22Rv1 (cell line): Measurements from ENCODE around the gene RARRES2.
A peak's percentile ranks its signal among the peaks of the same experiment; 100 is the strongest.

Source experiments
- H3K27ac ChIP-seq: fragments of 450-650 bp; 2 replicates; pipeline ENCODE4 v1.5.1; 2017
- ZFX ChIP-seq: fragments of 450-650 bp; IDR thresholded peaks from 2 replicates; pipeline ENCODE4 v1.6.1; 2017; ENCODE audit warnings: antibody characterized with exemption, borderline replicate concordance
- TF ChIP-seq, protein P1 (sequence below): fragments of 450-650 bp; IDR thresholded peaks from 2 replicates; pipeline ENCODE4 v1.5.1; 2017; ENCODE audit warnings: mild to moderate bottlenecking

The RARRES2 gene

GRCh38 chr7:150384406-150385301 lies 43.2 kb upstream of the RARRES2 start:
- no peak overlapping the region for H3K27ac ChIP-seq

DNA sequence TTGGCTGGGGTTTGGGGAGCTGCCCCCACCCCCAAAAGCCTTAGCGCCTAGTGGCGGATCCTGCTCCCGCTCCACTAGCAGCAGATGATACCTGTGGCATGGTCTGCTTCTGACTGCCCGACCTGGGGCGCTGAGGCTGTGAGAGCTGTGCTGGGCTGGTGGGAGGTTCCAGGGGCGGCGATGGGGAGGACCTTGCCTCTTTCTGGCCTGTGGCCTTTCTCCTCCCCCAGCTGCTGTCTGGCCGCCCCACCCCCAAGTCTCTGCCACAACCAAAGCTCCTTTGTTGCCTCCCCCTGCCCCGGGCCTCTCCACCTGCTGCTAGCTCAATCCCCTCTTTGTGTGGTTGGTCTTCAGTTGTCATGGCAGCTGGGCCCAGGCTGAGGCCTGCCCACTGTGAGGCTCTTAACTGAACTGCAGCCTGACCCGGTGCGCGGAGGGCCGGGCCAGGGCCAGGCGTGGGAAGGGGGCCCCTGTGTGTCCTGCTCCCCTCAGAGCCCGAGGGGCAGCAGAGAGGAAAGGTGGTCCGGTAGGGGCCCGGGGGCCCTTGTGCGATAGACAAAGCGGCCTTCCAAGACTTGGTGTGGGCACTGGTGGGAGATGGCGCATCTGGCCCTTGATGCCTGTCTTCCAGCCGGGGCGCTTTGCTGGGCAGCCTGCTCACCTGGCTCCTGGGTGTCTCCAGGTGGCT lies 42.4 kb upstream of the RARRES2 start:
- TF ChIP-seq, protein P1, sequence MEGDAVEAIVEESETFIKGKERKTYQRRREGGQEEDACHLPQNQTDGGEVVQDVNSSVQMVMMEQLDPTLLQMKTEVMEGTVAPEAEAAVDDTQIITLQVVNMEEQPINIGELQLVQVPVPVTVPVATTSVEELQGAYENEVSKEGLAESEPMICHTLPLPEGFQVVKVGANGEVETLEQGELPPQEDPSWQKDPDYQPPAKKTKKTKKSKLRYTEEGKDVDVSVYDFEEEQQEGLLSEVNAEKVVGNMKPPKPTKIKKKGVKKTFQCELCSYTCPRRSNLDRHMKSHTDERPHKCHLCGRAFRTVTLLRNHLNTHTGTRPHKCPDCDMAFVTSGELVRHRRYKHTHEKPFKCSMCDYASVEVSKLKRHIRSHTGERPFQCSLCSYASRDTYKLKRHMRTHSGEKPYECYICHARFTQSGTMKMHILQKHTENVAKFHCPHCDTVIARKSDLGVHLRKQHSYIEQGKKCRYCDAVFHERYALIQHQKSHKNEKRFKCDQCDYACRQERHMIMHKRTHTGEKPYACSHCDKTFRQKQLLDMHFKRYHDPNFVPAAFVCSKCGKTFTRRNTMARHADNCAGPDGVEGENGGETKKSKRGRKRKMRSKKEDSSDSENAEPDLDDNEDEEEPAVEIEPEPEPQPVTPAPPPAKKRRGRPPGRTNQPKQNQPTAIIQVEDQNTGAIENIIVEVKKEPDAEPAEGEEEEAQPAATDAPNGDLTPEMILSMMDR = no peak
- TF ChIP-seq ZFX = no peak
- H3K27ac ChIP-seq = peak overlapping the region; percentile 41

More at GRCh38 chr7:150384406-150385301, 43.2 kb upstream of the RARRES2 start:
- TF ChIP-seq, protein P1 = no peak
- TF ChIP-seq ZFX = no peak

DNA sequence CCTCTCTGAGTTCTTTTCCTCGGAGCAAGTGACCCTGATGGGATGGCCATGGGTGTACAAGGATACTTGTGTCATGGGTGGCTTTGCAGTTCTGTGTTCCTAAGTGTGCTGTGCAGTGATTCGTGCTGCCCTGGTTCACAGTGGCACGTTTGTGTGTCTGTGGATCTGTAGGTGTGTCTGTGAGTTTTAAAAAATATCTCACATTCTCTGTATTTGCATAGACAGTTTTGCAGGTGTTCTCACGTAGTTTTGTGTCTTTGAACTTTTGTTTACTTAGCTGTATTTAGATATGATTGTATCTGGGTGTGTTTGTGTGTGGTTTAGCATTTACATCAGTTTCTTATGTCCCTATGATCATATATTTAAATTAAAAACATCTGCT lies 41.4 kb upstream of the RARRES2 start:
- H3K27ac ChIP-seq = peak overlapping the region; percentile 41
- no peak for TF ChIP-seq ZFX
- TF ChIP-seq, protein P1 = no peak

DNA sequence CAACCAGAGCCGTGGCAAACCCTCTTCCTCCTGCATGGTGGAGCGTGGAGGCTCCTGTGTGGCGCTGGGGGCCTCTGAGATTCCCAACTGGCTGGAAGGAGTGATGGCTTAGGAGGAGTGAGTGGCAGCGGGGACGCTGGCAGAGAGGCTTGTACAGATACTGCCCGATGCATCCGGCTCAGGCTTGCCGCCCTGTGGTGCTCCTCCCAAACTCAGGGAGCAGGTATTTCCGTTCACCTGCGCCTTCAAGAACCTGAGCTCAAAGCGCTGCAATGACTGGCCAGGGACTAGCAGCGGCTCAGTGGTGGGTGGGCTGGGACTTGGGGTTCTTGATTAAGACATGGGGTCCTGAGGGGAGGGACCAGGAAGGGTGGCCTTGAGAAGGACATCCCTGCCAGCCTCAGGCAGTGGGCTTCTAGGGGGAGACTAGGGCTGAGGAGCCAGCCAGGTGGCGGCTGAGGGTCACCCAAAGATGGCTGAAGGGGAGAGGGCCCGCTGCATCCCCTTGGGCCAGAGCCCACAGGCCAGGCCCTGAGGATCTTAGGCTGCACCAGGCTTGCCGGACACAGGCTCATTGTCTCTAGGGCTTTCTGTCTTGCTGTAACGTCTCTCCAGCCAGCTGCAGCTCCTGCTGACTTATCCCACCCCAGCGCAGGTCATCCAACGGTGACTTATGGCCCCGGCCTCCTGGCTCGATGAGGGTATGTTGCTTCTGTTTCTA lies 40.9 kb upstream of the RARRES2 start:
- TF ChIP-seq ZFX = no peak
- TF ChIP-seq, protein P1 = no peak
- H3K27ac ChIP-seq = peak overlapping the region; percentile 41

- no peak overlapping the region for H3K27ac ChIP-seq
- no peak for TF ChIP-seq ZFX
- TF ChIP-seq, protein P1 = no peak
Measured at GRCh38 chr7:150381785-150382122, 40.3 kb upstream of the RARRES2 start.

DNA sequence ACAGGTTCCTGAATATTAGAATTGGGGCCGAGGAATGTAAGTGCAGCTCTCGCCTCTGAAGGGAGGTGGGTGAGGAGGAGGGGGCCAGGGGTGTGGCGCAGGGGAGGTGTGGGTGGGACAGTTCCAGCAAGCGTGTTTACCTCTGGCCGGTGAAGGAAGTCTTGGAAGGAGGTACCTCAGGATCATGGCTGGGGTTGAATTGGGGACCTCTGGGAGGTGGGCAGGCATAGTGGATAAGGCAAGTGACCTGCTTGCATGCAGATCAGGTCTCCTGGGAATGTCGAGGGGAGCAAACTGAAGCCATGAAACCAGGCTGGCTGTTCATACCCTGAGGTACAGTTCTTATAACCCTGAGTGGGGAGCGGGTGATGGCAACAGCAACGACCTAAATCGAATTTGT lies 39.7 kb upstream of the RARRES2 start:
- TF ChIP-seq, protein P1 = no peak
- TF ChIP-seq ZFX = no peak
- peak overlapping the region; percentile 98; the same call in 1 of the 2 replicates for H3K27ac ChIP-seq

DNA sequence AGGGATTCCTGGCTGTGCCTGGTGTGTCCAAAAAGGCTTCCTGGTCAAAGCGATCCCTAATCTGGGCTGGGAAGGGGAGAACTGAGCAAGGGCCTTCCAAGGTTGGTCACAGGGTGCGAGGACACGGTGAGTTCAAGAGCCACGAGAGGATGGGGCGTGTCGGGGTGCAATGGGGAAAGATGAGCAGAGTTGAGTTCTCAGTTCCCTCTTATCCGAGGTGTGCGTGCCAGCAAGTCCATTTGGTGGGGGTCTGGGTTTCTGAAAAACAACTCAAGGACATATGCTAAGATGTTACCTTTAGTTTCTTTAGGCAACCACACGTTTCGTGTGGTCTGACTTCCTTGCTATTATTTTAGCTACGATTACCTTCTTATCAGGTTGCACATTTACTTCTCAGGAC lies 39.0 kb upstream of the RARRES2 start:
- no peak for TF ChIP-seq ZFX
- TF ChIP-seq, protein P1 = no peak
- H3K27ac ChIP-seq = peak overlapping the region; percentile 98; the same call in 1 of the 2 replicates
